ENCODE measurements around the gene APOO. TPM values are rescaled to one million over a fixed set of nuclear protein-coding genes. Genes with fewer than 3 reads are reported as not detected.

Gene APOO
- total RNA-seq, 1 donor from 2014 or later, result 8.6 TPM

- no peak for TF ChIP-seq POLR2AphosphoS5 (IDR thresholded peaks at IDR 0.05; ENCODE audit: insufficient read depth in 1 of 2, low read depth in 1 of 2)
- no peak for TF ChIP-seq POLR2A (IDR thresholded peaks at IDR 0.05)
- TF ChIP-seq, protein P1, sequence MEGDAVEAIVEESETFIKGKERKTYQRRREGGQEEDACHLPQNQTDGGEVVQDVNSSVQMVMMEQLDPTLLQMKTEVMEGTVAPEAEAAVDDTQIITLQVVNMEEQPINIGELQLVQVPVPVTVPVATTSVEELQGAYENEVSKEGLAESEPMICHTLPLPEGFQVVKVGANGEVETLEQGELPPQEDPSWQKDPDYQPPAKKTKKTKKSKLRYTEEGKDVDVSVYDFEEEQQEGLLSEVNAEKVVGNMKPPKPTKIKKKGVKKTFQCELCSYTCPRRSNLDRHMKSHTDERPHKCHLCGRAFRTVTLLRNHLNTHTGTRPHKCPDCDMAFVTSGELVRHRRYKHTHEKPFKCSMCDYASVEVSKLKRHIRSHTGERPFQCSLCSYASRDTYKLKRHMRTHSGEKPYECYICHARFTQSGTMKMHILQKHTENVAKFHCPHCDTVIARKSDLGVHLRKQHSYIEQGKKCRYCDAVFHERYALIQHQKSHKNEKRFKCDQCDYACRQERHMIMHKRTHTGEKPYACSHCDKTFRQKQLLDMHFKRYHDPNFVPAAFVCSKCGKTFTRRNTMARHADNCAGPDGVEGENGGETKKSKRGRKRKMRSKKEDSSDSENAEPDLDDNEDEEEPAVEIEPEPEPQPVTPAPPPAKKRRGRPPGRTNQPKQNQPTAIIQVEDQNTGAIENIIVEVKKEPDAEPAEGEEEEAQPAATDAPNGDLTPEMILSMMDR (IDR thresholded peaks at IDR 0.05), result no peak
- Histone ChIP-seq H3K4me3 (no peak overlapping the region), H3K27me3 (no peaks in the 10 kb centered on the region), H3K36me3 (no peaks in the 10 kb centered on the region), H3K9me3 (no peaks in the 10 kb centered on the region), H3K4me1 (no peaks in the 10 kb centered on the region), H3K27ac (no peak overlapping the region)
- DNase-seq (ENCODE audit: extremely low spot score in 2 of 2), result no peak
- intact Hi-C loops (cut with DNase I), result no loop called here
These were observed 68.8 kb downstream of the APOO start for GRCh38 chrX:23838953-23839352.

GRCh38 chrX:23832721-23833120 is 75.0 kb downstream of the APOO start:
- H3K36me3 ChIP-seq, result no peaks in the 10 kb centered on the region
- intact Hi-C loops (cut with DNase I), result no loop called here
- TF ChIP-seq POLR2A (IDR thresholded peaks at IDR 0.05) (no peak), POLR2AphosphoS5 (IDR thresholded peaks at IDR 0.05; ENCODE audit: insufficient read depth in 1 of 2, low read depth in 1 of 2) (no peak)
- TF ChIP-seq, protein P1 (IDR thresholded peaks at IDR 0.05), result no peak

GRCh38 chrX:23828881-23829280 is 78.9 kb downstream of the APOO start:
- H3K36me3 ChIP-seq, result no peaks in the 10 kb centered on the region
- no peak for TF ChIP-seq POLR2A (IDR thresholded peaks at IDR 0.05)
- no peak for TF ChIP-seq POLR2AphosphoS5 (IDR thresholded peaks at IDR 0.05; ENCODE audit: insufficient read depth in 1 of 2, low read depth in 1 of 2)
- TF ChIP-seq, protein P1 (IDR thresholded peaks at IDR 0.05), result no peak
- H3K9me3 ChIP-seq, result no peaks in the 10 kb centered on the region
- no peak overlapping the region for H3K4me3 ChIP-seq
- intact Hi-C loops (cut with DNase I), result no loop called here
- H3K27me3 ChIP-seq, result no peaks in the 10 kb centered on the region
- H3K4me1 ChIP-seq, result no peaks in the 10 kb centered on the region
- no peak for DNase-seq (ENCODE audit: extremely low spot score in 2 of 2)
- no peak overlapping the region for H3K27ac ChIP-seq

More at GRCh38 chrX:23832721-23833120, 75.0 kb downstream of the APOO start:
- Histone ChIP-seq H3K4me3 (no peak overlapping the region), H3K9me3 (no peaks in the 10 kb centered on the region), H3K27me3 (no peaks in the 10 kb centered on the region), H3K27ac (no peak overlapping the region), H3K4me1 (no peaks in the 10 kb centered on the region)
- DNase-seq (ENCODE audit: extremely low spot score in 2 of 2), result no peak

DNA sequence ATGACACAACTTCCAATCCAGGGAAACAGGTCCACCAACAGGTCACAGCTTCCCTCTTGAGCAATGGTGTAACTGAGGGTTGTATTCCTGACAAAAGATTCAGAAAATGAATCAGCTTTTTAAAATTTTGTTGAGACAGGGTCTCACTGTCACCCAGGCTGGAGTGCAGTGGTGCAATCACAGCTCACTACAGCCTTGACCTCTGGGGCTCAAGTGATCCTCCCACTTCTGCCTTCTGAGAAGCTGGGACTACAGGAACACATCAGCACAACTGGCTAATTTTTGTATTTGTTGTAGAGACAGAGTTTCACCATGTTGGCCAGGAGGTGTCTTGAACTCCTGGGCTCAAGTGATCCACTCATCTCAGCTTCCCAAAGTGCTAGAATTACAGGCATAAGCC is 81.1 kb downstream of the APOO start:
- H3K4me3 ChIP-seq, result no peak overlapping the region
- TF ChIP-seq POLR2A (IDR thresholded peaks at IDR 0.05), result no peak
- no peak for TF ChIP-seq POLR2AphosphoS5 (IDR thresholded peaks at IDR 0.05; ENCODE audit: insufficient read depth in 1 of 2, low read depth in 1 of 2)
- TF ChIP-seq, protein P1 (IDR thresholded peaks at IDR 0.05), result no peak
- intact Hi-C loops (cut with DNase I), result no loop called here
- H3K4me1 ChIP-seq, result no peaks in the 10 kb centered on the region
- no peak overlapping the region for H3K27ac ChIP-seq
- H3K9me3 ChIP-seq, result no peaks in the 10 kb centered on the region
- no peaks in the 10 kb centered on the region for H3K36me3 ChIP-seq
- DNase-seq (ENCODE audit: extremely low spot score in 2 of 2), result no peak
- no peaks in the 10 kb centered on the region for H3K27me3 ChIP-seq

GRCh38 chrX:23826216-23826615 is 81.5 kb downstream of the APOO start:
- TF ChIP-seq, protein P1 (IDR thresholded peaks at IDR 0.05), result no peak
- TF ChIP-seq POLR2AphosphoS5 (IDR thresholded peaks at IDR 0.05; ENCODE audit: insufficient read depth in 1 of 2, low read depth in 1 of 2) (no peak), POLR2A (IDR thresholded peaks at IDR 0.05) (no peak)
- H3K27me3 ChIP-seq, result no peaks in the 10 kb centered on the region
- H3K4me1 ChIP-seq, result no peaks in the 10 kb centered on the region
- no peaks in the 10 kb centered on the region for H3K9me3 ChIP-seq
- no peak overlapping the region for H3K27ac ChIP-seq
- H3K36me3 ChIP-seq, result no peaks in the 10 kb centered on the region
- no peak for DNase-seq (ENCODE audit: extremely low spot score in 2 of 2)
- H3K4me3 ChIP-seq, result no peak overlapping the region
- intact Hi-C loops (cut with DNase I), result no loop called here

Measured in vagina (tissue), 2 donors.